Activated CD8-positive, alpha-beta T cell treated with anti-CD3 and anti-CD28 coated beads for 36 hours (primary cell): ENCODE data around the gene NAGS. TPM values are rescaled to one million over a fixed set of nuclear protein-coding genes. Genes with fewer than 3 reads are reported as not detected.

Experiments used
- ATAC-seq: fragments of 200-7000 bp; cut with Tn5 transposase; one replicate; pipeline ENCODE4 v1.10.0; 2021; ENCODE audit warnings: mild to moderate bottlenecking, moderate library complexity
- CTCF ChIA-PET: fragments of 350-600 bp; sonication (Branson Sonifier 250); formaldehyde crosslinking; loops from one replicate; lab custom pipeline; 2021; ENCODE audit warnings: antibody characterized with exemption; lab: Charles Lee
- POLR2A ChIA-PET: fragments of 350-600 bp; sonication (Branson Sonifier 250); formaldehyde crosslinking; loops from one replicate; lab custom pipeline; 2021; ENCODE audit warnings: antibody characterized with exemption; lab: Charles Lee
- DNase-seq: peaks from one replicate; pipeline ENCODE4 v3.0.0-alpha.2; 2020
- H3K27ac Mint-ChIP-seq: one replicate; pipeline ENCODE4 v1.8.0; 2021; ENCODE audit warnings: mild to moderate bottlenecking, mixed read lengths
- H3K27me3 Mint-ChIP-seq: one replicate; pipeline ENCODE4 v1.8.0; 2021; ENCODE audit warnings: mixed read lengths
- H3K36me3 Mint-ChIP-seq: one replicate; pipeline ENCODE4 v1.8.0; 2021; ENCODE audit warnings: low read depth, mixed read lengths
- H3K4me1 Mint-ChIP-seq: one replicate; pipeline ENCODE4 v1.8.0; 2021; ENCODE audit warnings: low read depth, mixed read lengths
- H3K4me3 Mint-ChIP-seq: one replicate; pipeline ENCODE4 v1.8.0; 2021; ENCODE audit warnings: mild to moderate bottlenecking, moderate library complexity, mixed read lengths
- H3K9me3 Mint-ChIP-seq: one replicate; pipeline ENCODE4 v1.8.0; 2021; ENCODE audit warnings: mixed read lengths
- CTCF ChIP-seq: fragments of 200-600 bp; IDR thresholded peaks from one replicate; pipeline ENCODE4 v1.8.0; 2022; ENCODE audit warnings: antibody characterized with exemption, mild to moderate bottlenecking
- intact Hi-C: fragments of 100-400 bp; cut with micrococcal nuclease; formaldehyde crosslinking; loops from one replicate; pipeline ENCODE4 v1.10.0; 2022
- total RNA-seq, 2 experiments: library from RNA; stranded (reverse); gene quantifications; one replicate each; pipeline ENCODE4 v1.2.3, GENCODE V29; 2021

NAGS gene
- total RNA-seq, 2 experiments from 2014 or later: 1.7 to 2.4 TPM

GRCh38 chr17:43974382-43975266, 29.8 kb upstream of the NAGS start:
- no peaks in the 10 kb centered on the region for H3K9me3 Mint-ChIP-seq
- H3K27ac Mint-ChIP-seq: no peak overlapping the region
- ChIA-PET POLR2A (interaction anchor here (0.6 to 1.3 kb wide), 3 partner anchors 8 to 73 kb away, joined by 4 to 5 read pairs (median 5); no protein-coding TSS in a partner anchor), CTCF (interaction anchor here (1.3 to 2.2 kb wide), 2 partner anchors 31 to 94 kb away, joined by 3 to 5 read pairs; no protein-coding TSS in a partner anchor)
- no peak overlapping the region for H3K4me3 Mint-ChIP-seq
- H3K27me3 Mint-ChIP-seq: peaks cover 3% of the 10 kb centered on the region
- H3K36me3 Mint-ChIP-seq: no peaks in the 10 kb centered on the region
- no peak for TF ChIP-seq CTCF
- intact Hi-C loops: no loop called here
- ATAC-seq (no peak), DNase-seq (no peak)
- no peaks in the 10 kb centered on the region for H3K4me1 Mint-ChIP-seq

GRCh38 chr17:43975898-43976297, 28.5 kb upstream of the NAGS start:
- TF ChIP-seq CTCF: no peak
- Mint-ChIP-seq H3K4me3 (no peak overlapping the region), H3K27ac (no peak overlapping the region), H3K9me3 (no peaks in the 10 kb centered on the region), H3K27me3 (peaks cover 5% of the 10 kb centered on the region), H3K36me3 (no peaks in the 10 kb centered on the region), H3K4me1 (no peaks in the 10 kb centered on the region)
- CTCF ChIA-PET: interaction anchor here (0.7 kb wide), 1 partner anchor 97 kb away, joined by 3 read pairs; no protein-coding TSS in a partner anchor
- POLR2A ChIA-PET: no interaction called here
- DNase-seq (no peak), ATAC-seq (no peak)
- intact Hi-C loops: no loop called here

GRCh38 chr17:43976963-43977837, 27.2 kb upstream of the NAGS start:
- Mint-ChIP-seq H3K4me1 (no peaks in the 10 kb centered on the region), H3K27ac (no peak overlapping the region), H3K9me3 (no peaks in the 10 kb centered on the region), H3K27me3 (peaks cover 10% of the 10 kb centered on the region), H3K4me3 (no peak overlapping the region), H3K36me3 (no peaks in the 10 kb centered on the region)
- DNase-seq (no peak), ATAC-seq (no peak)
- CTCF ChIA-PET: no interaction called here
- POLR2A ChIA-PET: no interaction called here
- intact Hi-C loops: no loop called here
- TF ChIP-seq CTCF: no peak

GRCh38 chr17:43978078-43978477, 26.3 kb upstream of the NAGS start:
- TF ChIP-seq CTCF: no peak
- intact Hi-C loops: no loop called here
- ATAC-seq (no peak), DNase-seq (no peak)
- H3K9me3 Mint-ChIP-seq: no peaks in the 10 kb centered on the region
- no peaks in the 10 kb centered on the region for H3K4me1 Mint-ChIP-seq
- H3K27me3 Mint-ChIP-seq: peaks cover 19% of the 10 kb centered on the region
- no peak overlapping the region for H3K27ac Mint-ChIP-seq
- ChIA-PET POLR2A (no interaction called here), CTCF (interaction anchor here (2.0 kb wide), 1 partner anchor 35 kb away, joined by 10 read pairs; no protein-coding TSS in a partner anchor)
- H3K36me3 Mint-ChIP-seq: no peaks in the 10 kb centered on the region
- no peak overlapping the region for H3K4me3 Mint-ChIP-seq
